GM21390 (cell line): ENCODE measurements around the gene COL13A1.

Source experiments
- ATAC-seq: cut with Tn5 transposase; IDR thresholded peaks from one replicate; pipeline ENCODE4 v1.9.1; 2021; ENCODE audit not compliant: unreplicated experiment

COL13A1 gene

DNA sequence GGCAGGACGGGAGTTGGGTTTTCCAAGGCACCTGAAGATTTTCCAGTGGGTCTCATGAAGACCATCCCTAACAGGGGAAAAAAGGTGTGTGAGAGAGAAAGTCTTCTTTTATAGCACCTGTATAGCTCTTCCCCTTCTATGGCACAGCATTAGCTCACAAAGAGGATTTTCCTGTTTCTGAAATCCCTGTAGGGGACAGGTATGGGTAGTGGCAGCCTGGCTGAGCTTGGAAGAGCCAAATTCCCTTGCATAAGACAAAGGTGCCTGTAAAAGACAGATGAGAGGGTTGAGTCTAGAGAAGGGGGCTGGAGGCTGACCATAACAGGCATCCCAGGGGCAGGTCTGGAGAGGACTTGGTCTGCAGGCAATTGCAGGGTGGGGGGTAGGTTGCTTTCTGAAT is 63.7 kb downstream of the COL13A1 start:
- ATAC-seq = no peak

DNA sequence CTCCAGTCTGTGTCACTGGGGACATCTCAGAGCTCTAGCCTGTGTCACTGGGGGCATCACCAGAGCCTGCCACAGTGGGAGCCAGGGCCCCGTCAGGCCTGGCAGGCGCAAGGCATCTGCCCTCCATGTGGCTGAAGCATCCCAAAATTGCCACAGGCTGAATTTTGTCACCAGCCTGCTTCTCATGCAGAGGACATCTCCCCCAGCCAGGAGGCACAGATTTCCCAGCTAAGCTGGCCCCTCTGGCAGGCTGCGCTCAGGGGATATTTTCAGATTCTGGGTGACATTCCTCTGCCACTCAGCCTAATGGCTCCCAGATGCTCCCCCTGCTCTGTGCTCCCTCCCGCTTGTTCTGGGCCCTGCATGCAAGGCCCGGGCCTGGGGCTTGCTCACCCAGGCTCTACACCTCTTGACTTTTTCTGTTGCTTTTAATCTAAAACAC is 64.6 kb downstream of the COL13A1 start:
- no peak for ATAC-seq

DNA sequence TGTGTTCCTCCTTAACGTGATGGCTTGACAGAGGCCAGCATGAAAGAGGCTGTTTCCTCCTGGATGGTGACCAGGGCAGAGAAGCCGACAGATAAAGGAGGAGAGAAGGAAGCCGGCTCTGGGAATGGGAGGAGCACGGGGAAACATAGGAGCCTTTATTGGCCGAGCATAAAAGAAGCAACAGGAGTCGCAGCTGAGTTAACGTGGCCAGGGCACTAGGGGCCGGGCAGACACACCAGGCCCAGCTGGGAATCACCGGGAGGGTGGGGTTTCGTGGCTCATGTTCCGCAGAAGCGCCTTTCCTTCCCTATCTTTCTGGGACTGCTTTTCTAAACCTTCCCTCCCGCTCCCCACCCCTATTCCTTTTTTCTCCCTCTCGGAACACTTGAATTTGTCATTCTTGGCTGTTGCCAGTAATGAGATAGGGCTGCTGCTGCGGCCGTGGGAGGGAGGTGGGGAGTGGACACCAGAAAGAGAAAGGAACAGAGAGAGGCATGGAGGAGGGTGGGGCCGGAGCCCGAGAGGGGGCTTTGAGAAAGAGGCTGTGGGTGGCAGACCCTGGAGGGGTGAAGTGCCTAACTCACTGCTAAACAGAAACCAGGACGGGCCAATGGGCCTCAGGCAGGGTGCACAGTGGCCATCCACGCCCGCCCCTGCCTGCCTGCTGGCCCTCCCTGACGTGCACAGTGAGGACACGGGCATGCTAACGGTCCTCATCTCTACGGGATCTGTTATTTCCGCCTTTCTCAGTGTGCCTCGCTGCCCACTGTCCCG is 65.2 kb downstream of the COL13A1 start:
- ATAC-seq = no peak

DNA sequence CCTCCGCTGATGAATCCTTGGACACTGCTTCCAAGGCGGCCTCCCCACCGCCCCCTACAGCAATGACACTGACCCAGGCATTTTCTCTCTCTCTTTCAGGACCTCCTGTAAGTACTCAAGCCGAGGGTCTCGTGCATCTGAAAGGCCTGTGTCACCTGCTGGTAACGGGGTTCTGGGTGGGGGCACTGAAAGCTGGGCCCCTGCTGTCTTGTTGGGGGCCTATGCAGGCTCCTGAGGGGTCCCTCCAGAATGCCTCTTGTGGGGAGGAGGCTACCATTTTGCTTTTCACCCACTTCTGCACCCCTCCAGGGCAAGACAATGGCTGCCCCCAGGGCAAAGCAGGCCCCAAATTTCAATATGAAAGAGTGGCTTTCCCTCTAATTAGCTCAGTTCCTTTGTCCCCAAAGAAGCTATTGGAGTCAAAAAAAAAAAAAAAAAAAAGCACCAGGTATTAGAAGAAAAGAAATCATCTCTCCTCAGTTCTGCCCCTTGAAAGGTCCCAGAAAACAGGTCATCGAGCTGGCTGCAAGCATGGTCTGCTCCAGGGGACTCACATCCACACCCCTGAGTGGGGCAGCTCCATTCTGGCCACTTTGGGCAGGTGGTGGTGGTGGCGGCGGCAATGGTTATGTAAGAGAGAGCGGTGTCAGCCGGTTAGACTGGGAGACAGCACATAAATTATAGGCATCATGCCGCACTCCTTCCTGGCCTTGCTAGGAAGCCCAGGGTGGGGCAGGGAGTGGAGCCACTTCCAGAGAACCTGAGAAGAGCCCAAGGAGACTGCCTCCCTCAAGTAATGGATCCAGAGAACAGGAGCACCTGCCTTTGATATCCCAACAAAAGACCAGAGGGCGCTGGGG is 66.2 kb downstream of the COL13A1 start:
- ATAC-seq = no peak

DNA sequence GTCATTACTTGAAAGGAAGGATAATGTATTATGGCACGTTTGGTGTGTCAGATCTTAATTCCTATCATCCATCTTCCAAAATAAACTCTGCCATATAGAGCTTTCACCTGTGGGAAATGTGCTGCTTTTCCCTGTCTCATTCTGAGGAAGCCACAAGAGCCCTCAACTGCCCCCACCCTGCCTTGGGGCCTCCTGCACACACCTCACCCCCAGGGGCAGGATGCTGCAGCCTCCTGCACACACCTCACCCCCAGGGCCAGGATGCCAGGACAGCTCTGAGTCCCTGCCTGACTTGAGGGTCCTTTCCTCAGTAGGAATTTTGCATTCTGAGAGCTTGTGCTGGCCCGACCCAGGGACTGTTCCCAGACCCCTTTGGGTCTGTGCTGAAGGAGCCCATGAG is 67.1 kb downstream of the COL13A1 start:
- ATAC-seq = no peak

DNA sequence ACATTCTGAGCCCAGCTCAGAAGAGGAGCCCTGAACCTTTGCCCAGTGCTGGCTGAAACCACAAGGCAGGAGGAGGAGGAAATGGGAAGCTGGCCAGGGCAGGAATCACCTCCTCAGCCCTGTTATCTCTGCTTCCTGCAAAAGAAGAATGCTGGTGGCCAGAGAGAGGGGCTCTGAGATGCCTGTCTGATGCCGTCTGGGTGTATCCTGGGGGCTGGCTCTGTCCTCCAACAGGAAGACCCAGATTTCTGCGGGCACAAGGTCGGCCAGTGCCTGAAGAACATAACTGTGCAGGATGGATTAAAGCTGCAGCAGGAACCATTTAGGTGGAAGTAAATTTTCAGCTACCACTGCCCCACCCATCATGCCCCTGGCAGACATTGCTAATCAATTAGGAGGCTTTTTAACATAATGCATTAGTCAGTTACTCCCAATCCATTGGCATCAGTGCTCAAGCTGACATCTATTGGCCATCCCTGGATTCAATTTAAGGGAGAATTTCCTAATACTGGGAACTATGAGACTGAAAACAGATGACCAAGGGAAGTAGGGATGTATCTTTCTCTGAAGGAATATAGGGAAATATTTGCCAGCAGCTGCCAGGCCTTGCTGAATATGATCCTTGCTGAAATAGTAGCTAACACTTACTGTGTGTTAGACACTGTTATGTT is 67.7 kb downstream of the COL13A1 start:
- ATAC-seq = no peak

DNA sequence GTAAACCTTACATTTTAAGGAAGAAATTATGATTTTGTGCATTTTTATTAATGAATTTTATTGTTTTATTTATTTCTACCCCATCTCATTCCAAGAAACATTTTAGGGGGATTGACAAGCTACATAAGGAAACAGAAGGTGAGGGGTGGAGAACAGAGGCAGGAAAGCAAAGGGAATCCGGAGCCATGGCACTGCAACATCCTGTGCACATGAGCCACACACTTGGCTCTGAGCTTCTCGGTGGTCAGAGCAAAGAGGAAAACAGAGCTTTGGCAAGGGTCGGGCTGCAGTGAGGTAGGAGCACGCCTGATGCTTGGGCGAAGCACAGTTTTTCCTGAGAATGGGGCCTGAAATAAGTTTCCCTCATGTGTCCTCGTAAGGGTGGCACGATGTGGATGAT is 68.9 kb downstream of the COL13A1 start:
- no peak for ATAC-seq

DNA sequence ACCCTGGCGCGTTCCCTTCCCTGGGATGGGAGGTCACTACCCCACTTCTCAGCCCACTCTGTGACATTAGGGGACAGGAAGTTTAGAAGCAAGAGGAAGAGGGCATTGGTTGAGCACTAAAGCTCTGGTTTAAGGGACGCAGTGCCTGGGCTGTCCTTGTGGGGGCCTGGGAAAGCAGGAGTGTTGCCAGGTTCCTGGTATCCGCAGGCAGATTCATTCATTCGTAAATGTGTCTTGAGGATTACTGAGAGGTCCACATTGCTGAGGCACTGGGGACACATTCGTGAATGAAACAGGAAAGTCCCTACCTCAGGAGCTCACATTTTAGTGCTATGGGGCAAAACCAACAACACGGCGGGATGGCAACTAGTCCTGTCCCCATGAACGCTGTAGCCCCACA is 69.4 kb downstream of the COL13A1 start:
- no peak for ATAC-seq

DNA sequence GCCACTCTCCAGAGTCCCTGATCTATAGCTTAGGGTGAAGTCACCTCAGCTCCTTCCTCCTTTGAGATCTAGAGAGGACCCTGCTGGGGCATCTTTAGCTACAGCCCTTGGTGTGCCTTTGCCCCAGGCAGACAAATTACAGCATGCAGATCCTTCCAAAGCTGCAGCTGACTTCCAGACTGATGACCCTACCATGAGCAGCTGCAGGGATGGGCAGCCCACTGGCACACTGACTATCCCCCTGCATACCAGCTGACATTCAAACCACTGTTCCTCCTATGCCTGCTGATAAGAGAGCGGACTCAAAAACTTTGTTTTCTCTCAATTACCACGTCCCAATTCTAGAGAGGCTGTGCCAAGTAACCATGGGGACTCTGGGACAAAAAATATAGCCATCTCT is 70.6 kb downstream of the COL13A1 start:
- ATAC-seq = no peak

DNA sequence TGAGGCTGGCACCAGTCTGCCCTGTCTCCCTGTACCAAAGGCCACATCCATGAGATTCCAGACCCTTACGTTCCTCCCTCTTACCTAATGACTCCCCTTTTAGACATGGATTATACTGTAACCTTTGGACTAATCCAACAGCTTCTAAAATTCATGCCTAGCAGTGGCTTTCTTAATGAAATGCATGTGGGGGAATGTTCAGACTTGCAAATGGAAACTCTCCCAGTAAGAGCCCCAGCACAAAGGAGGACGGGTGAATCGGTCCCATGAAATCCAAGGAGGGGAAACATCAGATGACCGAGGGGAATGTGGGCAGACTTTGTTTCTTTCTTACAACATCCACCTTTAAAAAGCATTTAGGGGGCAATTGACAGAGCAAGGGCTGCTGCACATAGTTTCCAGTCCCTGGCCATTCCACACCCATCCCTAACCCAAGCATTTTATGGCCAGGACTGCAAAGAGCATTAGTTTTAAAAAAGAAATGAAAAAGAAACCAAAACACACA is 71.5 kb downstream of the COL13A1 start:
- no peak for ATAC-seq

DNA sequence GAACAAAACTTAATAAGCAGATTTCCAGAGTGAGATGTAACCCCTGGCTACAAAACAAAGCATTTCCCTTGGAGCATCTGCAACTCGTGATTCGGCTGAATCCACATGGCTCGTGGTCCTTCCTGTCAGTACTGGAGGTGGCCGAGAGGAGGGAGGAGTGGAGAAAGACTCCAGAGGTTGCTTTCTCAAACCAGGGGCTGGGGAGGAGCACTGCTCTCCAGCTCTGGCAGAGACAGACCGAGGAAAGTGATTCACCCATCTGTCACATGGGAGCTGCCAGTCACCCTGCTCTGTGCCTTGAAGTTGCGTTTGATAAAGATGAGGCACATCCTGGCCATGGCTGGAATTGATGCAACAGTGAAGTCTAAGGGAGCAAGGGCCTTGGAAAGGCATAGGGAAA is 72.7 kb downstream of the COL13A1 start:
- no peak for ATAC-seq

DNA sequence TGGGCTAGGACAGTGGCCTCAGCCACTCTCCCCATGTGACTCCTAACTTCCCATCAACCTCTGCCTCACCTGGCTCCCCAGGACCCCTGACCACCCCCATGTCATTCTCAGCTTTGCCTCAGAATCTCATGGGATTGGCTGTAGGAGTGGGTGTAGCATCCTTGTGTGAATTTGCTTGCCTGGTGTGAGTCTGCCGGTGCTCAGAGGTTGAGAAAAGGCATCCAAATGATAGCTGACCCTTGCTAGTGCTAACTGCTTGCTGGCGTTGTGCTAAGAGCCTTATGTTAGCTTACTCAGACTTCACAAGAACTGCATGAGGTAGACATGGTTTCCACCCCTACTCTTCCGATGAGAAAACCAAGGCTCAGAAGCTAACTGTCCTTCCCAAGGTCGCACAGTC is 74.2 kb downstream of the COL13A1 start:
- ATAC-seq = no peak

DNA sequence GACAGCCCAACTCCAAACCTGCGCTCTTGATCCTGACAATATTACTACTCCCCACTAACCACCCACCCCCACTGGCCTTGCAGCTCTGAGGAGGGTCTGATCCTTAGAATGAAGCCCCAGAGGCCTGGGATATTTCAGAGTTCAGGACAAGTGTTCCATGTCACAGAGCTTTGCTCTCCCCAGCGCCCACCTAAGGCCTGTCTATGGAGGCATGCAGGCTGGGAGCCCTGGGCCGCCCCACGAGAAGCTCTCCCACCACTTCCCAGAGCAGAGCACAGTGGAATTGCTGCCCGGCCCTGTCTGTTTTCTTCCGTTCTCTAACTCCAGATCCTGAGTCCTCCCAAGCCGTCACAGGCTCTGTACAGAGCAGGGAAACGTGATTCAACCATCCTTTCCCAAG is 74.6 kb downstream of the COL13A1 start:
- no peak for ATAC-seq

DNA sequence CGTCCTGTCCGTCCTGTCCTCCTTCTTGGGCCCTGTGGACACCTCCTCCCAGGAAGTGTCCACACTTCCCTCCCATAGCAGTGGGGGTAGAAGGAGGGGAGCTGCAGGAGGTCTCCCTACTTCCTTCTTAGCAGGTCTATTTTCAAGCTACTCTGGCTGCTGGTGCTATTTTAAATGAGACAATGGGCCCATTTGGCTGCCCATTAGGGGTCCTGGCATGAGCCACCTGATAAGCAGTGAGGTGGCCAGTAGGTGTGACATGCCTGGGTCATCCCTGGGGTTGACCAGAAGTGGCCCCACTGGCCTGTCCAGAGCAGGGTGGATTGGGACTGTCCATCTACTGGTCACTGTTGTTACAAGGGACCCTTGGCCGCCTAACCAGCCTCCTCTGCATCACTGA is 75.2 kb downstream of the COL13A1 start:
- ATAC-seq = no peak

DNA sequence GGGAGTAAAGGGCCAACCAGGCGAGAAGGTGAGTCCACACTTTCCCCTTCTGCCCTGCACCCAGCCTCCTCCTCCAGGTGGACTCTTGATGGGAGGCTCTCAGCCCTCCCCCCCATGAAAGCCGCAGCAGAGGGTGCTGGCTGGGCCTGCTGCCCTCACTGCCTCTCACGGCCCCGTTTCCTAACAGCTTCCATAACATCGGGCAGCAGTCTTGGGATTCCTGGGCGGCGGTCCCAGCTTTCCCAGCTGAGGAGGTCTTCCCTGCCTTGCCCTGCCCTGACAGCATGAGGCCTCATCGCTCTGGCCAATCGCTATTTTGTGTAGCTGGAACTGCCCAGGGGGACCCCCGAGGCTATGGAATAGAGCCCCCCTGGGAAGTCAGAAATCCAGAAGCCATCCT is 76.3 kb downstream of the COL13A1 start:
- no peak for ATAC-seq

DNA sequence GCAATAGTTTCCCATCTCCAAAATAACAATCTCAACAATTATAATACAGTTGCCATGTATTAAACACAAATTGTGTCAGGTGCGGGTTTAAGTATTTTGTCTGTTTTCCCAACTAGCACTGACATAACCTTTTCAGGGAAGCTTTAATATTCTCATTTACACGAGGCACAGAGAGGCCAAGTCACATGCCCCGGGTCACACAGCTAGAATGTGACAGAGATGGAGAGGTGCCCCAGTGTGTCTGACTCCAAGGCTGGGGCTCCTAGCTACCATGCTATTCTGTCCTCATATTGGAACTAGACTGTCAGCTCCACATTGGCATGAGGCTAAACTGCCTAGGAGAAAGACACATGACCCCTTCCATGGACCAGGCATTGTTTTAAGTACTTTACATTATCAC is 77.2 kb downstream of the COL13A1 start:
- no peak for ATAC-seq

DNA sequence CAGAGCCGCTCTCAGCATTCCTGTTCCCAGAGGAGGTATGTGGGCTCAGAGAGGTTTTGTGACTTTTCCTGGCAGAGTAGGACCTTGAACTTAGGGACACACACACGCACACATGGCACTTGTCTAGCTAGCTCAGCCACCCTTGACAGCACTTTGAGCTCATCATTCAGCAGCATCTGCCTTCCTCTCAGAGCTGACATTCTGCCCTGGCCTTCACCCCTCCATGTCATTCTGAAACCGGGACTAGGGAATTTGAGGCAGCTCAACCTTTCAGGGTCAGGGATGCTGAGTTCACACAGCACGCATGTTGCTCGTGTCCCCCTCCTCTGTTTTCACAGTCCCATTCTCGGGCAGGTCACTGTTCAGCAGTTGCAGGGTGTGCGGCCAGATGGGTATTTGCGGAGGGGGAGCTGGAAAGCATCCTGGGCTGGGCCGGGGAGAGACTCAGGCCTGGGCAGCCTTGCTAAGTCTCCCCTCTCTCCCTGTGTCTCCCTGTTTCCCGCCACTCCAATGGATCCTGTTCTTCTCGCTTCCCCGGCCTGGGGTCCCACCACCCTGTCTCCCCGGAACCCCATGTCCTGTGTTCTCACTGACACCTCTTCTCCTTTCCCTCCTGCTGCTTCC is 78.0 kb downstream of the COL13A1 start:
- ATAC-seq = no peak

DNA sequence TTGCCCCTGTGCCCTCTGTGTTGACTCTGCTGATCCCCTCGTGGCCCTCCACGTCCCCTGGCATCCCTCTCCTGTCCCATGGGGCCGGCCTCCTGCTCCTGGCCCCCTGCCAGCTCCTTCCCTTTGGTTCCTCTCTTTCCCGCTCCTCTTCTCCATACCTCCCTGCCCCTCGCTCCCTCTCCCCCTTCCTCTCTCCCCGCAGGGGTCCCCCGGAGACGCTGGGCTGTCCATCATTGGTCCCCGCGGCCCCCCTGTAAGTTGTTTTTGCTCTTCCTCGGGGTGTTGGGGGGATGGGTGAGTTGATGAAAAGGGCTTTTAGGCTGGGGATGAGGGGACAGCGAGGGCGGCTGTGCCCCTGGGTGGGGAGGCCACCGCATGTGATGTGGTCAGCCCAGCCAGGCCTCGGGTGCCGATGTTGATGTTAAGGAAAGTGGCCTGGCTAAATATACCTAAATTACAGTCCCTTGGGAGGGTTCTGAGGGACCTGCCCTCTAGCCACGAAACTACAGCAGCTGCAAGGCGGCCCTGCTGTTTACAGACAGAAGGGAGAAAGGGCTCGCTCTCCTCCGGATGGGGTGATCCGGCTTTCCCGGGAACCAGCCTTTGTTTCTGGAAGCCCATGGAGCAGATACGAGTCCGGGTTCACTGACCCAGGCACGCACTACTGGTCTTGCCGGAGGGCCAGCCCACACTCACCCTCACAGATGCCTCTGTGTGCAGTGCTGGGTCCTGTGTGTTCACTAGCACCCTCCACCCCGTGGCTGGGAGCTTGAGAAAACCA is 78.8 kb downstream of the COL13A1 start:
- ATAC-seq = no peak

DNA sequence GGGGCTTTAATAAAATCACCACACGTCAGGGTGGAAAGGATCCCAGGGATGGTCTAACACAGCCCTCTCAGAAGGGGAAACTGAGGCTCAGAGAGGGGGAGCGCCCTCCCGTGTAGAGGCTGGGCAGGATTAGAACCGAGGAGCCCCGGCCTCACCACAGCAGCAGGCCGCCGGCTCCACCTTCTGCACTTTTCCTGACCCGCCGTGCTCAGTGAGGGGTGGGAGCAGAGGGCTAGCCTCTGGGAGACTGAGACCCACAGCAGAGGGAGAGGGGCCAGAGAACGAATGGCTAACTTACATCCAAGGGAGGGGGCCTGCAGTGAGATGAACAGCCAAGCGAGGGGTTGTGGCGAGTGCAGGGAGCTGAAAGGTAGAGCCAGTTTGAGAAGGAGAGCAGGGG is 79.5 kb downstream of the COL13A1 start:
- ATAC-seq = no peak

DNA sequence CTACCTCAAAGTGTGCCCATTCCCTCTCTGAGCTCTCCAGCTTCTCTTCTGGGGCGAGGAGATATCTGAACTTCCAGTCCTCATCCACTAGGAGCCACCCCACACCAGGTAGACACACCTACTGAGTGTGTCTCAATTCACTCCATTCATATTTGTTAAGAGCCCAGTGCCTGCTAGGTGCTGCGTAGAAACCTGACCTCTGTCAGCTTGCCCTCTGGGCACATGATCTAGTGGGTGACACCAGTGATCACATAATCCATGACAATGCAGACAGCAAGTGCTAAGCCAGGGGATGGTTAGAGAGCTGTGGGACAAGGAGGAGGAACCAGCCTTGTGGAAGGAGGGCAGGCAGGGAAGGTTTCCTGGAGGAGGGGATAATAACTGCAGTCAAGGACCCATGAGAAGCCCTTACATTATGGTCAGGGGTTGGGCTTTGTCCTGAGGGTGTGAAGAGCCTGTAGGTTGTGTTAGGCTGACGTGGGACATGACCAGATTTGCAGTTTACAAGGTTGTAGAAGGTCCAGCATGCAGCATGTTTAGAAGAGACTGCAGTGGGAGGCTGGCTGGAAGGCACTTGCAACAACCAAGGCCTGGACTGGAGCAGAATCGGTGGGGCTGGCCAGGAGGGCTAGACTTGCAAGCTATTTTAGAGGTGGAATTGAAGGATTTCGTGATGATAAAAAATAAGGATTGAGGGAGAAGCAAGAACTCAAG is 81.8 kb downstream of the COL13A1 start:
- ATAC-seq = no peak
